Small intestine (tissue), 7 donors: ENCODE measurements around the gene DCTPP1. TPM values are rescaled to one million over a fixed set of nuclear protein-coding genes. Genes with fewer than 3 reads are reported as not detected.

ENCODE experiments used
- DNase-seq, 2 donors: peaks; one replicate each; pipeline versions ENCODE4 v3.0.0 to v3.0.0-alpha.2; 2013
- FAIRE-seq: peaks from 2 replicates; lab custom pipeline; 2012; peaks lifted over from hg19 to GRCh38; lab: Jason Lieb, UNC
- H3K27ac ChIP-seq, 3 donors: one replicate each; pipeline ENCODE4 v1.5.1; 2013; ENCODE audit warnings: low read length in 2 of 3, mild to moderate bottlenecking in 2 of 3, control low read depth in 1 of 3, inconsistent platforms in 1 of 3, low read depth in 1 of 3, moderate library complexity in 1 of 3
- H3K27me3 ChIP-seq, 3 donors: one replicate each; pipeline ENCODE4 v1.6.1; 2013; ENCODE audit warnings: low read length in 3 of 3, inconsistent platforms in 1 of 3; ENCODE audit not compliant: control insufficient read depth in 3 of 3, insufficient read depth in 3 of 3
- H3K36me3 ChIP-seq, 3 donors: one replicate each; pipeline ENCODE4 v1.6.1; 2013; ENCODE audit warnings: low read length in 3 of 3, inconsistent platforms in 1 of 3, low read depth in 1 of 3, mild to moderate bottlenecking in 1 of 3, moderate library complexity in 1 of 3; ENCODE audit not compliant: control insufficient read depth in 3 of 3, insufficient read depth in 2 of 3
- H3K4me1 ChIP-seq, 3 donors: one replicate each; pipeline ENCODE4 v1.6.1; 2013; ENCODE audit warnings: low read length in 2 of 3, inconsistent platforms in 1 of 3, low read depth in 1 of 3, mild to moderate bottlenecking in 1 of 3, moderate library complexity in 1 of 3; ENCODE audit not compliant: control insufficient read depth in 3 of 3, insufficient read depth in 2 of 3
- H3K4me3 ChIP-seq, 3 donors: one replicate each; pipeline ENCODE4 v1.5.1; 2013; ENCODE audit warnings: low read length in 3 of 3, control low read depth in 1 of 3, inconsistent platforms in 1 of 3, low read depth in 1 of 3, mild to moderate bottlenecking in 1 of 3, moderate library complexity in 1 of 3
- H3K9me3 ChIP-seq, 2 donors: one replicate each; pipeline ENCODE4 v1.6.1; 2013; ENCODE audit warnings: low read depth in 1 of 2, low read length in 1 of 2; ENCODE audit not compliant: control insufficient read depth in 2 of 2, insufficient read depth in 1 of 2
- WGBS, 3 donors: extraction: QIAGEN DNeasy Blood & Tissue Kit; methylation state at CpG; one replicate each; pipeline ENCODE4 v1.1.7; 2013; 5-methylcytosine and 5-hydroxymethylcytosine counted together
- polyA plus RNA-seq, 4 donors: library from polyadenylated mRNA; stranded (reverse) in 3 of 4; unstranded in 1 of 4; fragments of 200-250 nt in 3 of 4; fragments of 120-200 nt in 1 of 4; gene quantifications; one replicate each; pipeline versions ENCODE4 v1.2.1 to v1.2.3, GENCODE V29; 2013
- donor health status: healthy with polysubstance abuse.
- donor health status: control.
- donor health status: control.
- donor health status: Bipolar disorder and iron deficiency.
- donor health status: healthy.

DCTPP1 gene
- polyA plus RNA-seq, 4 donors = 42.4 to 116 (median 58.9) TPM

DNA sequence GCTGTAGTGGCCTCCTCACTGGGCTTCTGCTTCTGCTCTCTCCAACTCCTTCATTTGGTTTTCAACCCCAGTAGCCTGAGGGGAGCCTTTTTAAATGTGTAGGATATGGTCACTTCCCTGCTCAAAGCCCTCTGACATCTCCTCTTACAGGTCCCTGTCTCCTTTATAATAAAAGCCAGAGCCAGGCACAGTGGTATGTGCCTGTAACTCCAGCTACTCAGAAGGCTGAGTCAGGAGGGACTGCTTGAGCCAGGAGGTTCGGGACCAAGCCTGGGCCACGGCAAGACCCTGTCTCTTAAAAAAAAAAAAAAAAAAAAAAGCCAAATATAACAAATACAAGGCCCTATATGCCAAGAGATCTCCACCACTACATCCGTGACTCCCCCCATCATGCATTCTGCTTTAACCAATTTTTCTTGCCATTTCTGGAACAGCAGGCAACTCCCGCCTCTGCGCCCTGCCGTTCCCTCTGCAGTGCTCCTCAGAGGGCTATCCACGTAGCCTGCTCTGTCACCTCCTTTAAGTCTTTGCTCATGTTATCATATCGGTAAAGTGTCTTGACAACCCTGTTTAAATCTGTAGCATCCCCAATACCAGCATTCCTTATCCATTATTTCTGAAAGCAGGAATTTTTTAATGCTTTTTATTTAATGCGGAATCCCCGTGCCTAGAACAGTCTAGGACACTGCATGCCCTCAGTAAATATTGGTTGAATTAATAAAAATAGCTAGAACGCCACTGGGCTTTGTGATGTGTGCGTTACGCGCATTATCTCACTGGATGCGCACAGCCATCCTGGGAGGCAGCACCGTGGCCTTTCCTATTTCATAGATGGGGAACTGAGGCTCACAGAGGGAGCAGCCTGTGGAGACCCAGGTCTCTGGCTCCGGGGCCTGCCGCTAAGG lies 13.0 kb downstream of the DCTPP1 start:
- no peak for FAIRE-seq
- DNase-seq = no peak
- Histone ChIP-seq H3K4me3 (peak overlapping the region; percentile 42 to 72 (median 44)), H3K36me3 (peaks cover 0 to 43% (median 0%) of the 10 kb centered on the region in 3 donors), H3K4me1 (peaks cover 0 to 8% (median 0%) of the 10 kb centered on the region in 3 donors), H3K27me3 (no peaks in the 10 kb centered on the region), H3K9me3 (no peaks in the 10 kb centered on the region), H3K27ac (peak overlapping the region in 2 of 3 donors; percentile 84 to 90)
- 58 to 67% (median 66%) methylated on average over 17 to 18 of the region's 18 CpGs for WGBS, 3 donors

- Histone ChIP-seq H3K27me3 (no peaks in the 10 kb centered on the region), H3K4me1 (peaks cover 0 to 8% (median 0%) of the 10 kb centered on the region in 3 donors), H3K4me3 (no peak overlapping the region), H3K9me3 (no peaks in the 10 kb centered on the region), H3K36me3 (peaks cover 0 to 42% (median 0%) of the 10 kb centered on the region in 3 donors), H3K27ac (no peak overlapping the region)
- 89 to 91% (median 91%) methylated on average over 4 of the region's 4 CpGs for WGBS, 3 donors
- no peak for DNase-seq
- no peak for FAIRE-seq
Measured at GRCh38 chr16:30416047-30416603, 13.7 kb downstream of the DCTPP1 start.

DNA sequence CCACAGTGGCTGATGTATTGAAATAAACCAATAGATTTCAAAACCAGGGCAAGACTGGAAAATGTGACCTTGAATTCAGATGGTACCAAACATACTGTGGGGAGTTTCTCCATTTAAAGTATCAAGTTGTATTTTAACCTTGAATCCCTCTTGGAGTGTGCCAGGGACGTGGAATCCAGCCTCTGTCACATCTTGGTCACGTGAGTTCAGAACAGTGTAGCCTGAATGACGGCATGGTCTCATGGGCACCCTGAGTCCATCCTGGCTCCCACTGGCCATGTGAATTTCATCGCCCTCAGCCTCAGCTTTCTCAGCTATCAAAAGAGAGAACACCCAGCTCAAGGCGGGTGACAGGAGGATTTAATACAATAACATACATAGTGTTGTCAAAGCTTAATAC lies 15.7 kb downstream of the DCTPP1 start:
- peaks cover 0 to 8% (median 0%) of the 10 kb centered on the region in 3 donors for H3K4me1 ChIP-seq
- 87 to 92% (median 90%) methylated on average over 5 of the region's 5 CpGs for WGBS, 3 donors
- DNase-seq (no peak), FAIRE-seq (no peak)
- H3K27me3 ChIP-seq = no peaks in the 10 kb centered on the region
- H3K9me3 ChIP-seq = no peaks in the 10 kb centered on the region
- no peak overlapping the region for H3K27ac ChIP-seq
- H3K4me3 ChIP-seq = no peak overlapping the region
- peaks cover 0 to 40% (median 0%) of the 10 kb centered on the region in 3 donors for H3K36me3 ChIP-seq

DNA sequence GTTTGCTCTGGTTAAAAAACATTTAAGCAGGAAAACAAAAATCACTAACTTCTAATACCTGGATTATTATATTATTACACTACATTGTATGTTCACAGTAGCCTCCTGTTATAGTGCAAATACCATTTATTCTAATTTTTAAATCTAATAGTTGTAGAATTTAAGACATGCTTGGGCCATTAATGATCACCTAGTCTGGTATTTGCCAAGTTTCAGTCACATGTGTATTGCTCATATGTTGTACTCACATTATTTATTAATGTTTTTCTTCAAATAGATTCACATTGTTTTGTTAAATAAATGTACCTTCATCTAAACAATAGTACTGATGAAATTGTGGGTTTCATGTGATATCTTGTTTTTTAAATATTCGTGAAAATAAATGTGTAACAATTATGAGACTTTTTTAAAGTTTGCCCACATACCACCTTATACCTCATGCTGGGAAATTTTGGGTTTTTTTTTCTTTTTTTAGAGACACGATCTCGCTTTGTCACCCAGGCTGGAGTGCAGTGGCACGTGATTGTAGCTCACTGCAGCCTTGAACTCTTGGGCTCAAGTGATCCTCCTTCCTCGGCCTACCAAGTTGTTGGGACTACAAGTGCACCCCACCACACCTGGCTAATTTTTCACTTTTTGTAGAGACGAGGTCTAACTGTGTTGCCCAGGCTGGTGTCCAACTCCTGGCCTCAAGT lies 16.6 kb downstream of the DCTPP1 start:
- Histone ChIP-seq H3K36me3 (peaks cover 0 to 32% (median 0%) of the 10 kb centered on the region in 3 donors), H3K4me3 (no peak overlapping the region), H3K4me1 (peaks cover 0 to 5% (median 0%) of the 10 kb centered on the region in 3 donors), H3K9me3 (no peaks in the 10 kb centered on the region), H3K27ac (no peak overlapping the region), H3K27me3 (no peaks in the 10 kb centered on the region)
- DNase-seq (no peak), FAIRE-seq (no peak)
- WGBS, 3 donors = 80 to 93% (median 87%) methylated on average over 6 of the region's 6 CpGs

DNA sequence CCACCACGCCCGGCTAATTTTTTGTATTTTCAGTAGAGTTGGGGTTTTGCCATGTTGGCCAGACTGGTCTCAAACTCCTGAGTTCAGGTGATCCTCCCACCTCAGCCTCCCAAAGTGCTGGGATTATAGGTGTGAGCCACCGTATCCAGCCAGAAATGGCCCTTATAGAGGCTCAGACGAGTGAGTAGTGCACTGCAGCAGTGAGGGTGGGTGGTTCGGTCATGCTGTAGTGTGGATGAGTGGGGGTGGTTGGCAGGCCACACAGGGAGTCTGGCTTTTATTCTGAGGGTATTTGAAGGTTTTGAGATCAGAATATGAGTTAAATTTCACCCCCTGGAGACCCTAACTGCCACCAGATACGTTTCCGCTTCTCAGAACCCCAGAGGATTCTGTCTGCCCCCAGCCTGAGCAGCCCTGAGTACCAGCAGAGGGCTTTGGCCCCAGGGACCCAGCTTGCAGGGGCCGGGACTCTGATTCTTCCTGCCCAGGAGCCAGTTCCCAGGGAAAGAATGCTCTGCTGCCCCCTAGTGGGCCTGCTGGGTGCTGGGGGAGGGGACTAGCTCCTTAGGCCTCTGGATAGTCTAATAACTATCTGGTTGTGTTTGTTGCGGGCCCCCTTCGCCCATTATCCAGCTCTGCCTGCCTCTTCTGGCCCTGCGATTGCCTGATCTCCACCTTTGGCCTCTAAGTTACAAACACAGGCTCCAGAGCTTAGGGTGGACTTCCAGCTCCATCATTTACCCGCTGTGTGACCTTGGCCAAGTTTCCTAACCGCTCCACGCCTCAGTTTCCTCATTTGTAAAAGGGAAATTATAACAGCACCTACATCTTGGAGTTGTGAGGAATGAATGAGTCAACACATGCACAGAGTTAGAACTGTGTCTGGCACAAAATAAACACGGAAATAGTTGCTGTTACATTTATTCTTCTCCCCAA lies 20.4 kb downstream of the DCTPP1 start:
- H3K27me3 ChIP-seq = no peaks in the 10 kb centered on the region
- 44% methylated on average over 15 of the region's 15 CpGs for WGBS, 3 donors
- H3K27ac ChIP-seq = peak overlapping the region in 1 of 3 donors; percentile 47
- no peaks in the 10 kb centered on the region for H3K9me3 ChIP-seq
- peaks cover 0 to 4% (median 0%) of the 10 kb centered on the region in 3 donors for H3K4me1 ChIP-seq
- H3K4me3 ChIP-seq = no peak overlapping the region
- FAIRE-seq (no peak), DNase-seq (peak; percentile 92 to 93)
- H3K36me3 ChIP-seq = peaks cover 0 to 30% (median 0%) of the 10 kb centered on the region in 3 donors

DNA sequence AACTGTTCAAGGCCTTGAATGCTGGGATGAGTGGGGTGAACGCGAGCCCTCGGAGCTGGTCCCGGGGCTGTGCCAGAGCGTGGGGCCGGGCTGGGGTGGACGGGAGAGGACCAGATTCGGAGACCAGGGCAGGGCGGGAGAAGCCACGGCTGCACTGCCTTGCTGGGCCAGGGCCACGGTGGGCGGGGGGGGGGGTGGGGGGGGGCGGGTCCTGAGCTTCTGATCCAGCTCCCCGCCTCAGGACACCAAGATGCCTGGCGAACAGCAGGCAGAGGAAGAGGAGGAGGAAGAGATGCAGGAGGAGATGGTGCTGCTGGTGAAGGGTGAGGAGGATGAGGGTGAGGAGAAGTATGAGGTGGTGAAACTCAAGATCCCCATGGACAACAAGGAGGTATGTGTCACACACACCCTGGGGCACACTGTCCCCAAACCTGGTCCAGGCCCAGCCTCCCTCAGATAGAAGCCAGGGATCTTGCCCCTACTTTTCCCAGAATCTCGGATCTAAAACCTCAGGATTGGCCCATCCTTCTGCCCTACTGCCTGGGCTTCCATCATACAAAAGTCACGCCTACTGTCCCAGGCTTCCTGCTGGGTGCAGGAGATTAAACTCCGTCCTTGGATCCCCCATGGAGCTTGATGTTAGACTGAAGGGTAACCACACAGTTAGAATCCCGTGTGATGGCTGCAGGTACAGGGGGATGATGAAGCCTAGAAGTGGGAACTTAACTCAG lies 21.9 kb downstream of the DCTPP1 start:
- no peaks in the 10 kb centered on the region for H3K27me3 ChIP-seq
- FAIRE-seq (no peak), DNase-seq (peak in 1 of 2 donors; percentile 8)
- peak overlapping the region; percentile 47 to 84 (median 58) for H3K4me3 ChIP-seq
- peak overlapping the region in 2 of 3 donors; percentile 63 to 71 for H3K27ac ChIP-seq
- peaks cover 0 to 20% (median 0%) of the 10 kb centered on the region in 3 donors for H3K36me3 ChIP-seq
- 16 to 38% (median 18%) methylated on average over 6 to 19 of the region's 19 CpGs for WGBS, 3 donors
- no peaks in the 10 kb centered on the region for H3K9me3 ChIP-seq
- H3K4me1 ChIP-seq = peaks cover 0 to 4% (median 0%) of the 10 kb centered on the region in 3 donors

DNA sequence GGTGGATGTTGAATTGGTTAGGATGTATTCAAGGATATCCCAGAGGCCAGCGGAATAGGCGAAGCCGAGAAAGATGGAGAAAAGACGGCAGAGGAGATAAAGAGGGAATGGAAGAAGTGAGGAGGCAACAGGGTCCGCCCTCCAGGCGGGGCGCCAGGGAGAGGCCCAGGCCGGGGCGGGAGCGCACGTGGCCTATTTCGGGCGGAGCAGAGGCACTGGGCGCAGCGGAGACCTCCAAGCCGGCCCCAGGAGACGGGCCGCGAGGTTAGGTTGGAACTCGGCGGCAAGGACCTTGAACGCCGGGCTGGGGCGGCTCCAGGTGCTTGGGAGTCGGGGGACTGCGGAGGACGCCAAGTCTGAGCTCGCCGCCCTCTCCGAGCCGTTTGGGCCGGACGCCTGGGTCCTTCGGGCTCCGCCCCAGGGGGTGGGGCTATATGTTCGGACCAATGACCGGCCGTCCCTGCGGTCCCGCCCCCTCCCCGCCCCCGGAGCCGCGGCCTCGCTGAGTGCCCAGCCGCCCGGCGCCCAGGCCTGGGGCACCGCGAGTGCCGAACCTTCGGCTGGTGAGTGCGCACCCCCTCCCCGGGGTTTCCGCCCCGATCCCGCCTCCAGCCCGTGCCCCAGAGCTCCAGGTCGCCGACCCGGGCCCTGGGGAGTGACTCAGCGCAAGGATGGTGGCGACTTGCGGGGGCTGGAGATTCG lies 22.6 kb downstream of the DCTPP1 start, which contains the start of gene ZNF771:
ZNF771 (plus strand) TSS at position 505 of the 702 bp plus-strand sequence. CDS start 448 bp downstream, outside the sequence.
- peaks cover 0 to 16% (median 0%) of the 10 kb centered on the region in 3 donors for H3K36me3 ChIP-seq
- peak within 1 kb of the TSS in 2 of 3 donors; percentile 77 to 87 for H3K27ac ChIP-seq
- WGBS, 3 donors = 0 to 1% (median 0%) methylated on average over 45 to 65 of the region's 65 CpGs
- H3K4me3 ChIP-seq = peak within 1 kb of the TSS; percentile 47 to 84 (median 58)
- no peaks in the 10 kb centered on the region for H3K27me3 ChIP-seq
- H3K4me1 ChIP-seq = peaks cover 0 to 4% (median 0%) of the 10 kb centered on the region in 3 donors
- DNase-seq (peak; percentile 92 to 97), FAIRE-seq (no peak)
- no peaks in the 10 kb centered on the region for H3K9me3 ChIP-seq
